Measurements from ENCODE around the gene ICA1.

Gene ICA1

DNA sequence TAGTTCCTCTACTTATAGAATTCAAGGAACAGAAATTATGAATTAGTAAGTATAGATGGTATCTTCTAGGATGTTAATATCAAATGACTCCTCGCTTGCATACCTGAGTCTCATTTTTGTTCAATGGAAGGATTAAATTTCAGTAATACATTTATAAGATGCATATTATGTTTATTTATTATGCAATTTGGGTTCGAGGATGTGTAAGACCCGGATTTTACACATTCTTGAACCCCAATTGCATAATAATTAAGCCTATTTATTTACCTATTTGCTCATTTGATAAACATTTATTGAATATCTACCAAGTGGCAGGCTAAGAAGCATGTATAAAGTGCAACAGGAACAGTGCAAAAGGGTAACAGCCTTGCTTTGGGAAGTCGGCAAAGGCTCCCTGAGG is 52.6 kb downstream of the ICA1 start (continued):
- TF ChIP-seq, protein P1, sequence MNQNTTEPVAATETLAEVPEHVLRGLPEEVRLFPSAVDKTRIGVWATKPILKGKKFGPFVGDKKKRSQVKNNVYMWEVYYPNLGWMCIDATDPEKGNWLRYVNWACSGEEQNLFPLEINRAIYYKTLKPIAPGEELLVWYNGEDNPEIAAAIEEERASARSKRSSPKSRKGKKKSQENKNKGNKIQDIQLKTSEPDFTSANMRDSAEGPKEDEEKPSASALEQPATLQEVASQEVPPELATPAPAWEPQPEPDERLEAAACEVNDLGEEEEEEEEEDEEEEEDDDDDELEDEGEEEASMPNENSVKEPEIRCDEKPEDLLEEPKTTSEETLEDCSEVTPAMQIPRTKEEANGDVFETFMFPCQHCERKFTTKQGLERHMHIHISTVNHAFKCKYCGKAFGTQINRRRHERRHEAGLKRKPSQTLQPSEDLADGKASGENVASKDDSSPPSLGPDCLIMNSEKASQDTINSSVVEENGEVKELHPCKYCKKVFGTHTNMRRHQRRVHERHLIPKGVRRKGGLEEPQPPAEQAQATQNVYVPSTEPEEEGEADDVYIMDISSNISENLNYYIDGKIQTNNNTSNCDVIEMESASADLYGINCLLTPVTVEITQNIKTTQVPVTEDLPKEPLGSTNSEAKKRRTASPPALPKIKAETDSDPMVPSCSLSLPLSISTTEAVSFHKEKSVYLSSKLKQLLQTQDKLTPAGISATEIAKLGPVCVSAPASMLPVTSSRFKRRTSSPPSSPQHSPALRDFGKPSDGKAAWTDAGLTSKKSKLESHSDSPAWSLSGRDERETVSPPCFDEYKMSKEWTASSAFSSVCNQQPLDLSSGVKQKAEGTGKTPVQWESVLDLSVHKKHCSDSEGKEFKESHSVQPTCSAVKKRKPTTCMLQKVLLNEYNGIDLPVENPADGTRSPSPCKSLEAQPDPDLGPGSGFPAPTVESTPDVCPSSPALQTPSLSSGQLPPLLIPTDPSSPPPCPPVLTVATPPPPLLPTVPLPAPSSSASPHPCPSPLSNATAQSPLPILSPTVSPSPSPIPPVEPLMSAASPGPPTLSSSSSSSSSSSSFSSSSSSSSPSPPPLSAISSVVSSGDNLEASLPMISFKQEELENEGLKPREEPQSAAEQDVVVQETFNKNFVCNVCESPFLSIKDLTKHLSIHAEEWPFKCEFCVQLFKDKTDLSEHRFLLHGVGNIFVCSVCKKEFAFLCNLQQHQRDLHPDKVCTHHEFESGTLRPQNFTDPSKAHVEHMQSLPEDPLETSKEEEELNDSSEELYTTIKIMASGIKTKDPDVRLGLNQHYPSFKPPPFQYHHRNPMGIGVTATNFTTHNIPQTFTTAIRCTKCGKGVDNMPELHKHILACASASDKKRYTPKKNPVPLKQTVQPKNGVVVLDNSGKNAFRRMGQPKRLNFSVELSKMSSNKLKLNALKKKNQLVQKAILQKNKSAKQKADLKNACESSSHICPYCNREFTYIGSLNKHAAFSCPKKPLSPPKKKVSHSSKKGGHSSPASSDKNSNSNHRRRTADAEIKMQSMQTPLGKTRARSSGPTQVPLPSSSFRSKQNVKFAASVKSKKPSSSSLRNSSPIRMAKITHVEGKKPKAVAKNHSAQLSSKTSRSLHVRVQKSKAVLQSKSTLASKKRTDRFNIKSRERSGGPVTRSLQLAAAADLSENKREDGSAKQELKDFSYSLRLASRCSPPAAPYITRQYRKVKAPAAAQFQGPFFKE (tag by site-specific recombination; IDR thresholded peaks at IDR 0.05; ENCODE audit: borderline replicate concordance) = no peak
- no peak for TF ChIP-seq ZNF776 (tag by site-specific recombination; IDR thresholded peaks at IDR 0.05; ENCODE audit: borderline replicate concordance)

DNA sequence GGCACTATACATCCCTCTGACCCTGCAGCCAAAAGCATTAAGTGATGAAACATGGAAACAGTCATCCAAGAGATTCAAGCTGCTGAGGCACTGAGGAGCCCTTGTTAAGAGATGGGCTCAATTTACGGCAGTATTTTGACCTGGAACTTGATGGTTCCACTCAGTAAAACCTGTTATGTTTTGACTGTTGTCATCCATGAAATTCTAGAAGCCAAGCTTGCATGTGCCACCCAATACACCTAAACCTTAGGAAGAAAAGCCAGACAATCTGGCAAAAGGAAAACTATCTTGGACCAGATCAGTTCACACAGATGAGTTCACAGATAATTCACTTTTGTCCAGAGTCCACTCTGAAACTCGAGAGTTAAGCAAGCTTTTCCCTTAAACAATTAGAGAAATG is 53.2 kb downstream of the ICA1 start:
- POLR2A ChIA-PET = no interaction called here
- no peak overlapping the region for H3K4me3 ChIP-seq (ENCODE audit: low read depth, low read length)
- H3K36me3 ChIP-seq (ENCODE audit: control insufficient read depth in 2 of 2, insufficient read depth in 1 of 2, low read length in 2 of 2) = no peaks in the 10 kb centered on the region
- no peak for TF ChIP-seq ZNF211 (tag by site-specific recombination; IDR thresholded peaks at IDR 0.05; ENCODE audit: low read depth)
- TF ChIP-seq ZNF596 (tag by site-specific recombination; IDR thresholded peaks at IDR 0.05) = no peak
- TF ChIP-seq, protein P2, sequence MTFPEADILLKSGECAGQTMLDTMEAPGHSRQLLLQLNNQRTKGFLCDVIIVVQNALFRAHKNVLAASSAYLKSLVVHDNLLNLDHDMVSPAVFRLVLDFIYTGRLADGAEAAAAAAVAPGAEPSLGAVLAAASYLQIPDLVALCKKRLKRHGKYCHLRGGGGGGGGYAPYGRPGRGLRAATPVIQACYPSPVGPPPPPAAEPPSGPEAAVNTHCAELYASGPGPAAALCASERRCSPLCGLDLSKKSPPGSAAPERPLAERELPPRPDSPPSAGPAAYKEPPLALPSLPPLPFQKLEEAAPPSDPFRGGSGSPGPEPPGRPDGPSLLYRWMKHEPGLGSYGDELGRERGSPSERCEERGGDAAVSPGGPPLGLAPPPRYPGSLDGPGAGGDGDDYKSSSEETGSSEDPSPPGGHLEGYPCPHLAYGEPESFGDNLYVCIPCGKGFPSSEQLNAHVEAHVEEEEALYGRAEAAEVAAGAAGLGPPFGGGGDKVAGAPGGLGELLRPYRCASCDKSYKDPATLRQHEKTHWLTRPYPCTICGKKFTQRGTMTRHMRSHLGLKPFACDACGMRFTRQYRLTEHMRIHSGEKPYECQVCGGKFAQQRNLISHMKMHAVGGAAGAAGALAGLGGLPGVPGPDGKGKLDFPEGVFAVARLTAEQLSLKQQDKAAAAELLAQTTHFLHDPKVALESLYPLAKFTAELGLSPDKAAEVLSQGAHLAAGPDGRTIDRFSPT (tag by site-specific recombination; IDR thresholded peaks at IDR 0.05) = no peak
- TF ChIP-seq ZNF175 (tag by site-specific recombination; IDR thresholded peaks at IDR 0.05) = no peak
- TF ChIP-seq ZNF174 (tag by site-specific recombination; IDR thresholded peaks at IDR 0.05) = no peak
- no peak for TF ChIP-seq SCRT1 (tag by site-specific recombination; IDR thresholded peaks at IDR 0.05; ENCODE audit: borderline replicate concordance)
- no peak for TF ChIP-seq ZNF404 (tag by site-specific recombination; IDR thresholded peaks at IDR 0.05)
- no peak for TF ChIP-seq EGR2 (tag by site-specific recombination; IDR thresholded peaks at IDR 0.05; ENCODE audit: low read depth)
- TF ChIP-seq, protein P3, sequence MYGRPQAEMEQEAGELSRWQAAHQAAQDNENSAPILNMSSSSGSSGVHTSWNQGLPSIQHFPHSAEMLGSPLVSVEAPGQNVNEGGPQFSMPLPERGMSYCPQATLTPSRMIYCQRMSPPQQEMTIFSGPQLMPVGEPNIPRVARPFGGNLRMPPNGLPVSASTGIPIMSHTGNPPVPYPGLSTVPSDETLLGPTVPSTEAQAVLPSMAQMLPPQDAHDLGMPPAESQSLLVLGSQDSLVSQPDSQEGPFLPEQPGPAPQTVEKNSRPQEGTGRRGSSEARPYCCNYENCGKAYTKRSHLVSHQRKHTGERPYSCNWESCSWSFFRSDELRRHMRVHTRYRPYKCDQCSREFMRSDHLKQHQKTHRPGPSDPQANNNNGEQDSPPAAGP (tag by site-specific recombination; IDR thresholded peaks at IDR 0.05) = no peak
- CTCF ChIA-PET = interaction anchor here (0.5 to 1.0 kb wide), 4 partner anchors 7 to 87 kb away, joined by 3 to 5 read pairs (median 4); no protein-coding TSS in a partner anchor
- no peak overlapping the region for H3K27ac ChIP-seq (ENCODE audit: extremely low read depth, low read depth, low read length)
- no peaks in the 10 kb centered on the region for H3K4me1 ChIP-seq (ENCODE audit: control insufficient read depth, insufficient read depth, low read length)
- no peaks in the 10 kb centered on the region for H3K9me3 ChIP-seq (ENCODE audit: control insufficient read depth, insufficient read depth, low read depth, low read length)

DNA sequence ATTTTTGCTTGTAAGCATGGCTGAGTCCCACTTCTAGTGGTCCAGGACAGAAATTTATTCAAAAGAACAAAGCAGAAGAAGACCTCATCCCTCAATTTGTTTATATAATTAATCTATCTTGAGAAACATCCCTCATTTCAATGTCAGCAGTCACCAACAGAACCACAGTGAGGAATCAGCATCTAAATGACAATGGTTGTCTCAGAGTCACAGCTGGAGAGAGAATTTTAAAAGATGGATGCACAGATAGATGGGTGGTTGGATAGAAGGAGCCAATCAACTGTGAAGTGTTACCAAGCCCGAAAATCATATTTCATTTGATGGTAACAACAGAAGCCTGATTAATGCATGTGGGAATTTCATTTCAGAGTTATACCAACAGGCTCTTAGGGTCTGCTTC is 55.0 kb downstream of the ICA1 start:
- ChIA-PET CTCF (interaction anchor here (0.9 kb wide), 1 partner anchor 10 kb away, joined by 3 read pairs; no protein-coding TSS in a partner anchor), POLR2A (no interaction called here)
- TF ChIP-seq ZNF621 (tag by site-specific recombination; IDR thresholded peaks at IDR 0.05) = no peak
- TF ChIP-seq ZNF670 (tag by site-specific recombination; IDR thresholded peaks at IDR 0.05; ENCODE audit: low read depth) = no peak
- TF ChIP-seq ZNF571 (tag by site-specific recombination; IDR thresholded peaks at IDR 0.05) = no peak
- TF ChIP-seq ZNF2 (tag by site-specific recombination; IDR thresholded peaks at IDR 0.05) = no peak
- TF ChIP-seq ZXDB (tag by site-specific recombination; IDR thresholded peaks at IDR 0.05) = no peak
- no peak for TF ChIP-seq KLF9 (tag by site-specific recombination; IDR thresholded peaks at IDR 0.05; ENCODE audit: low read depth)
- TF ChIP-seq ZNF629 (tag by site-specific recombination; IDR thresholded peaks at IDR 0.05) = no peak
- H3K36me3 ChIP-seq (ENCODE audit: control insufficient read depth in 2 of 2, insufficient read depth in 1 of 2, low read length in 2 of 2) = no peaks in the 10 kb centered on the region
- no peaks in the 10 kb centered on the region for H3K9me3 ChIP-seq (ENCODE audit: control insufficient read depth, insufficient read depth, low read depth, low read length)
- no peaks in the 10 kb centered on the region for H3K4me1 ChIP-seq (ENCODE audit: control insufficient read depth, insufficient read depth, low read length)
- H3K27ac ChIP-seq (ENCODE audit: extremely low read depth, low read depth, low read length) = no peak overlapping the region
- H3K4me3 ChIP-seq (ENCODE audit: low read depth, low read length) = no peak overlapping the region

All from HEK293 (cell line).